T-helper 17 cell (primary cell): ENCODE data around the gene SLC25A22. TPM values are rescaled to one million over a fixed set of nuclear protein-coding genes. Genes with fewer than 3 reads are reported as not detected.
A peak's percentile ranks its signal among the peaks of the same experiment; 100 is the strongest.

Source experiments
- ATAC-seq: fragments of 150-1000 bp; cut with Tn5 transposase; 2 replicates; pipeline ENCODE4 v1.10.0; 2021; ENCODE audit warnings: mild to moderate bottlenecking, moderate library complexity
- DNase-seq, 3 donors: peaks; one replicate each; pipeline versions ENCODE4 v3.0.0 to v3.0.0-alpha.2; 2020 to 2021
- H3K9me3 ChIP-seq: one replicate; pipeline ENCODE4 v1.7.0; 2013; ENCODE audit warnings: low read length, mild to moderate bottlenecking; ENCODE audit not compliant: control insufficient read depth, poor library complexity, severe bottlenecking
- H3K27ac Mint-ChIP-seq: one replicate; pipeline ENCODE4 v1.8.0; 2022; ENCODE audit warnings: mild to moderate bottlenecking, moderate library complexity, mixed read lengths
- H3K27me3 Mint-ChIP-seq: one replicate; pipeline ENCODE4 v1.8.0; 2022; ENCODE audit warnings: mixed read lengths
- H3K36me3 Mint-ChIP-seq: one replicate; pipeline ENCODE4 v1.8.0; 2022; ENCODE audit warnings: low read depth, mixed read lengths
- H3K4me1 Mint-ChIP-seq: one replicate; pipeline ENCODE4 v1.8.0; 2022; ENCODE audit warnings: mild to moderate bottlenecking, mixed read lengths
- H3K4me3 Mint-ChIP-seq: one replicate; pipeline ENCODE4 v1.8.0; 2022; ENCODE audit warnings: mild to moderate bottlenecking, moderate library complexity, mixed read lengths
- total RNA-seq, 4 donors: library from RNA in 2 of 4; stranded (reverse) in 2 of 4; gene quantifications; one replicate each; pipeline ENCODE4 v1.2.3 and lab custom pipeline; 2022 to 2026

The SLC25A22 gene
- total RNA-seq, 2 donors from 2014 or later = 16.4 to 20.3 TPM

- peaks cover 24% of the 10 kb centered on the region for H3K27me3 Mint-ChIP-seq
- ATAC-seq = peak; percentile 51
These were observed 32.4 kb upstream of the SLC25A22 start for GRCh38 chr11:830295-831117.

DNA sequence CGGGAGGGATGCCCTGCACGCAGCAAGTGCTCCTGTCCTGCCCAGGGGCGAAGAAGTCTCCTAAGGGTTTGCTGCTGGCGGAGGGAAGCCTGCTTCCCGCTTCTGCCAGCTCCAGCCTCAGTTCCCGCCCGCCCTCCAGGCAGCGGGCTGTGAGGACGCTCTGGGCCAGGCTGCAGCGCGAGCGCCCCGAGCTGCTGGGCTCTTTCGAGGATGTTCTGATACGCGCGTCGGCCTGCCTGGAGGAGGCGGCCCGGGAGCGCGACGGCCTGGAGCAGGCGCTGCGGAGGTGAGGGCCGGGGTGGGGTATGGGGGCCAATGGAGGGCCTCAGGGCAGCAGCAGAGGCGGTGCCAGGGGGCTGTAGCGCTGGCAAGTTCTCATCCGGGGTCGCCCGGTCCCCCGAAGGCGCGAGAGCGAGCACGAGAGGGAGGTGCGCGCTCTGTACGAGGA, 31.8 kb upstream of the SLC25A22 start:
- Mint-ChIP-seq H3K27me3 (peaks cover 28% of the 10 kb centered on the region), H3K27ac (no peak overlapping the region), H3K4me1 (peaks cover 26% of the 10 kb centered on the region), H3K4me3 (peak overlapping the region; percentile 80), H3K36me3 (peaks cover 2% of the 10 kb centered on the region)
- H3K9me3 ChIP-seq = no peaks in the 10 kb centered on the region
- peak; percentile 8 for ATAC-seq
- no peak for DNase-seq

More at GRCh38 chr11:830295-831117, 32.4 kb upstream of the SLC25A22 start:
- H3K4me3 Mint-ChIP-seq = peak overlapping the region; percentile 80
- H3K9me3 ChIP-seq = no peaks in the 10 kb centered on the region
- peak; percentile 37 to 60 (median 53) for DNase-seq
- H3K4me1 Mint-ChIP-seq = peaks cover 26% of the 10 kb centered on the region
- no peak overlapping the region for H3K27ac Mint-ChIP-seq
- H3K36me3 Mint-ChIP-seq = no peaks in the 10 kb centered on the region

- no peak for DNase-seq
- no peak overlapping the region for H3K27ac Mint-ChIP-seq
- no peak for ATAC-seq
- peak overlapping the region; percentile 80 for H3K4me3 Mint-ChIP-seq
- H3K4me1 Mint-ChIP-seq = peaks cover 25% of the 10 kb centered on the region
- peaks cover 2% of the 10 kb centered on the region for H3K36me3 Mint-ChIP-seq
- H3K9me3 ChIP-seq = no peaks in the 10 kb centered on the region
- H3K27me3 Mint-ChIP-seq = peaks cover 28% of the 10 kb centered on the region
These were observed 31.2 kb upstream of the SLC25A22 start for GRCh38 chr11:829176-829846.

DNA sequence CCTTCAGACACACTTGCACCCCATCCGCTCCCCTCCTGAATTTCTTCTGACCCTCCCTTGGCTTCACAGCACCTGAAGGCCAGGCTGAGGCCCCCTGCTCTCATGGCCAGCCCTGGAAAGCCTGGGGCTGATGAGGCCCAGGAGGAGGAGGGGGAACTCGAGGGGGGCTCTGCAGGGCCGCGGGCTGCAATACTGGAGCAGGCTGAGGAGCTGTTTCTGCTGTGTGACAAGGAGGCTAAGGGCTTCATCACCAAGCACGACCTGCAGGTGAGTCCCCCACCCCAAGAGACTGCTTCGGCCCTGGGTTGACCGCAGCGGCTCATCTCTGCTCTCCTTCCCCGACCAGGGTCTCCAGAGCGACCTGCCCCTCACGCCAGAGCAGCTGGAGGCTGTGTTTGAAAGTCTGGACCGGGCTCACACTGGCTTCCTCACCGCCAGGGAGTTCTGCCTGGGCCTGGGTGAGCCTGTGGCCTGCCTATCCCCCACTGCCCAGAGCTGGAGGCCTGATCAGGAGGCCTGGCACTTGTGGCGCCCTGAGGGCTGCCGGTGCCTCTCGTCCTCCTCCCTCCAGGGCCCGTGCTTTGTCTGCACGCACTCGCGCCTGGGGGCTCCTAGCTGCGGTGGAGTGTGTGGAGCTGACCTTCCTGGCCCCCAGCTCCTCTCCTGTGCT, 30.6 kb upstream of the SLC25A22 start:
- Mint-ChIP-seq H3K27me3 (peaks cover 28% of the 10 kb centered on the region), H3K36me3 (peaks cover 2% of the 10 kb centered on the region), H3K4me1 (peaks cover 19% of the 10 kb centered on the region), H3K27ac (no peak overlapping the region), H3K4me3 (peak overlapping the region; percentile 83)
- H3K9me3 ChIP-seq = no peaks in the 10 kb centered on the region
- DNase-seq (no peak), ATAC-seq (no peak)

GRCh38 chr11:827897-828192, 29.8 kb upstream of the SLC25A22 start, which contains the start of gene CRACR2B:
Gene CRACR2B, plus strand, starts transcription at chr11:827919. Its CDS starts 689 bp downstream, at chr11:828608.
- Mint-ChIP-seq H3K27ac (no peak within 1 kb of the TSS), H3K36me3 (peaks cover 2% of the 10 kb centered on the region), H3K27me3 (peaks cover 28% of the 10 kb centered on the region), H3K4me1 (peaks cover 18% of the 10 kb centered on the region), H3K4me3 (peak within 1 kb of the TSS; percentile 83)
- H3K9me3 ChIP-seq = no peaks in the 10 kb centered on the region
- ATAC-seq = no peak
- no peak for DNase-seq

- Mint-ChIP-seq H3K4me1 (peaks cover 18% of the 10 kb centered on the region), H3K36me3 (peaks cover 2% of the 10 kb centered on the region), H3K27ac (no peak overlapping the region), H3K4me3 (peak overlapping the region; percentile 83), H3K27me3 (peaks cover 28% of the 10 kb centered on the region)
- no peaks in the 10 kb centered on the region for H3K9me3 ChIP-seq
- ATAC-seq = peak; percentile 10
- no peak for DNase-seq
These were observed 29.2 kb upstream of the SLC25A22 start for GRCh38 chr11:827146-827896.

DNA sequence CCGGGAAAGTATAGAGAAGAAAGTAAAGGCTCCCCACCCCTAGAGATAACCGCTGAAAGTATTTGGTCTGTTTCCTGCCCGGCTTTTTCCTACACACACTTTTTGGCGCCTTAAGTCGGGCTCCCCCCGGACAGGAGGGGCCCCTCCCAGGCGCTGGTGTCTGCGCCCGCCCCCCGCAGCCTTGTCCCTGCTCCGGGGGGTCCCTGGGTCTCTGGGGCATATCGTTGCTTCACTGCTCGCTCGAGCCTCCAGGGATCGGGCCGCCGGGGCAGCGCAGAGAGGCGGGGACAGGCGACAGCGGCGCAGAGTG, 28.7 kb upstream of the SLC25A22 start:
- peaks cover 28% of the 10 kb centered on the region for H3K27me3 Mint-ChIP-seq
- H3K9me3 ChIP-seq = no peaks in the 10 kb centered on the region
- H3K27ac Mint-ChIP-seq = no peak overlapping the region
- H3K4me3 Mint-ChIP-seq = peak overlapping the region; percentile 78
- H3K4me1 Mint-ChIP-seq = peaks cover 17% of the 10 kb centered on the region
- ATAC-seq = peak; percentile 5
- no peak for DNase-seq
- H3K36me3 Mint-ChIP-seq = peaks cover 2% of the 10 kb centered on the region

- H3K9me3 ChIP-seq = no peaks in the 10 kb centered on the region
- H3K4me3 Mint-ChIP-seq = peak overlapping the region; percentile 78
- peaks cover 15% of the 10 kb centered on the region for H3K4me1 Mint-ChIP-seq
- H3K27me3 Mint-ChIP-seq = peaks cover 28% of the 10 kb centered on the region
- H3K27ac Mint-ChIP-seq = no peak overlapping the region
- DNase-seq (no peak), ATAC-seq (no peak)
- H3K36me3 Mint-ChIP-seq = peaks cover 2% of the 10 kb centered on the region
These were observed 28.1 kb upstream of the SLC25A22 start for GRCh38 chr11:826227-826621.

GRCh38 chr11:825366-826226, 27.5 kb upstream of the SLC25A22 start:
- Mint-ChIP-seq H3K4me1 (peaks cover 15% of the 10 kb centered on the region), H3K4me3 (peak overlapping the region; percentile 36), H3K27me3 (peaks cover 28% of the 10 kb centered on the region), H3K27ac (peak overlapping the region; percentile 87), H3K36me3 (peaks cover 2% of the 10 kb centered on the region)
- H3K9me3 ChIP-seq = no peaks in the 10 kb centered on the region
- DNase-seq = no peak
- no peak for ATAC-seq

- peaks cover 28% of the 10 kb centered on the region for H3K27me3 Mint-ChIP-seq
- H3K27ac Mint-ChIP-seq = peak overlapping the region; percentile 87
- no peak for DNase-seq
- no peak for ATAC-seq
- H3K9me3 ChIP-seq = no peaks in the 10 kb centered on the region
- peaks cover 2% of the 10 kb centered on the region for H3K36me3 Mint-ChIP-seq
- peaks cover 12% of the 10 kb centered on the region for H3K4me1 Mint-ChIP-seq
- peak overlapping the region; percentile 36 for H3K4me3 Mint-ChIP-seq
These were observed 26.9 kb upstream of the SLC25A22 start for GRCh38 chr11:824942-825341.

- H3K27ac Mint-ChIP-seq = peak overlapping the region; percentile 87
- H3K9me3 ChIP-seq = no peaks in the 10 kb centered on the region
- DNase-seq (no peak), ATAC-seq (no peak)
- H3K4me1 Mint-ChIP-seq = peaks cover 9% of the 10 kb centered on the region
- H3K36me3 Mint-ChIP-seq = peaks cover 2% of the 10 kb centered on the region
- H3K4me3 Mint-ChIP-seq = no peak overlapping the region
- peaks cover 23% of the 10 kb centered on the region for H3K27me3 Mint-ChIP-seq
These were observed 26.3 kb upstream of the SLC25A22 start for GRCh38 chr11:824292-824880.
